ENCODE measurements around the gene CAND1. TPM values are rescaled to one million over a fixed set of nuclear protein-coding genes. Genes with fewer than 3 reads are reported as not detected.

The CAND1 gene
- total RNA-seq, 1 donor: 130 TPM

DNA sequence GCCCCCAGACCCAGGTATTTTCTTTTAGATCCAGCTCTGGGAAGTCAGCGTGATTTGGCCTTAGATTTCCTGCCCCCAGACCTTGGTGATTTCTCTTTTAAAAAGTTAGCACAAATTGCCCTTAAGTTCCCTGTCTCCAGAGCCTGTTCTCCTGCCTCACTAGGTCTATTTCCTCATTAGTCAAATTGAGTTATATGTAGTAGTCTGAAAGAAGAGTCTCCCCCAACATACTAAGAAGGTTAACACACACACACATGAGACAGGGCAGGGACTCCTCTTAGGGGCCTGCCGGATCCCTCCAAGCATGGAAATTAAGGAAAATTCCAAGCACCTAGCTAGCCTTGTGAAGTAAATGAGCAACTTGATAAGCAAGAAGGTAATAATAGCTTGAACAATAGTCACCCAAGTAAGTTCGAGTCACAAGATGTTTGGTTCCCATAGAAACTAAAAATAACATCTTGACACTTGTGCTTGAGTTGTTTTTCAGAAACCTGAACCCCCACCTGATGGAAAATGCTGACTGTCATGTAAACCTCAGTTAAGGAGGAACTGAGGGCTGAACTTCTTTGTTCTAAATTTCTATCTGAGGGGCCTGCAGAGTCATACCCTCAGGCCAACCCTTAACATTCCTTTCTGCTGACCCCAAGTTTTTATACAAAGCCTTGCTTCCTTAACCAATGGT is 51.6 kb downstream of the CAND1 start:
- Histone ChIP-seq H2AFZ (ENCODE audit: low read length) (no peak overlapping the region), H3K9me3 (ENCODE audit: low read depth, low read length) (peaks cover 2% of the 10 kb centered on the region), H3K4me3 (ENCODE audit: insufficient read depth, low read length) (no peak overlapping the region), H3K27ac (ENCODE audit: low read depth, low read length) (peak overlapping the region; percentile 8), H3K36me3 (ENCODE audit: insufficient read depth, low read length) (peaks cover 39% of the 10 kb centered on the region), H3K4me1 (ENCODE audit: insufficient read depth, low read length) (no peaks in the 10 kb centered on the region), H3K27me3 (ENCODE audit: insufficient read depth, low read length) (no peaks in the 10 kb centered on the region), H4K20me1 (ENCODE audit: insufficient read depth, low read length) (no peaks in the 10 kb centered on the region), H3K4me2 (ENCODE audit: insufficient read depth, low read length) (no peak overlapping the region), H3K79me2 (ENCODE audit: insufficient read depth, low read length) (no peaks in the 10 kb centered on the region)
- TF ChIP-seq, protein P1, sequence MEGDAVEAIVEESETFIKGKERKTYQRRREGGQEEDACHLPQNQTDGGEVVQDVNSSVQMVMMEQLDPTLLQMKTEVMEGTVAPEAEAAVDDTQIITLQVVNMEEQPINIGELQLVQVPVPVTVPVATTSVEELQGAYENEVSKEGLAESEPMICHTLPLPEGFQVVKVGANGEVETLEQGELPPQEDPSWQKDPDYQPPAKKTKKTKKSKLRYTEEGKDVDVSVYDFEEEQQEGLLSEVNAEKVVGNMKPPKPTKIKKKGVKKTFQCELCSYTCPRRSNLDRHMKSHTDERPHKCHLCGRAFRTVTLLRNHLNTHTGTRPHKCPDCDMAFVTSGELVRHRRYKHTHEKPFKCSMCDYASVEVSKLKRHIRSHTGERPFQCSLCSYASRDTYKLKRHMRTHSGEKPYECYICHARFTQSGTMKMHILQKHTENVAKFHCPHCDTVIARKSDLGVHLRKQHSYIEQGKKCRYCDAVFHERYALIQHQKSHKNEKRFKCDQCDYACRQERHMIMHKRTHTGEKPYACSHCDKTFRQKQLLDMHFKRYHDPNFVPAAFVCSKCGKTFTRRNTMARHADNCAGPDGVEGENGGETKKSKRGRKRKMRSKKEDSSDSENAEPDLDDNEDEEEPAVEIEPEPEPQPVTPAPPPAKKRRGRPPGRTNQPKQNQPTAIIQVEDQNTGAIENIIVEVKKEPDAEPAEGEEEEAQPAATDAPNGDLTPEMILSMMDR (IDR thresholded peaks at IDR 0.05; ENCODE audit: extremely low read depth, low read depth, low read length): no peak
- DNase-seq (ENCODE audit: insufficient read length, low spot score, missing footprints): no peak

DNA sequence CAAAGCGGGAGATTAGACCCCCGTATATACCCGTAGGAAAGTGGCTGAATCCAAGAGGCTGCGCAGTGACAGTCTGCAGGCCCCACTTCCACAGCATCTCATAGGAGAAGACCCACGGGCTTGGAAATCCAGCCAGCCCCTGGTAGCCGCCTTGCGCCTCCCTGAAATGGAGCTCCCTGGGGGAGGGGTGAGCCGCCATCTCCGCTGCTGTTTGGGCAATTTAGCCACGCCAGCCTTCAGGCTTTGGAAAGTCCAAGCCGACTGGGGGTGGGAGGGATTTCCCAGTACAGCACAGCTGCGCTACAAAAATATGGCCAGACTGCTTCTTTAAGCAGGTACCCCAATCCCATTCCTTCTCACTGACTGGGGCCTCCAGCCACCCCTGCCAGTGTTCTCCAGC is 53.4 kb downstream of the CAND1 start:
- no peak for DNase-seq (ENCODE audit: insufficient read length, low spot score, missing footprints)
- TF ChIP-seq, protein P1 (IDR thresholded peaks at IDR 0.05; ENCODE audit: extremely low read depth, low read depth, low read length): no peak
- no peak overlapping the region for H3K4me3 ChIP-seq (ENCODE audit: insufficient read depth, low read length)
- H3K27me3 ChIP-seq (ENCODE audit: insufficient read depth, low read length): no peaks in the 10 kb centered on the region
- peaks cover 34% of the 10 kb centered on the region for H3K36me3 ChIP-seq (ENCODE audit: insufficient read depth, low read length)
- no peaks in the 10 kb centered on the region for H3K79me2 ChIP-seq (ENCODE audit: insufficient read depth, low read length)
- H3K4me2 ChIP-seq (ENCODE audit: insufficient read depth, low read length): no peak overlapping the region
- H2AFZ ChIP-seq (ENCODE audit: low read length): no peak overlapping the region
- no peaks in the 10 kb centered on the region for H3K4me1 ChIP-seq (ENCODE audit: insufficient read depth, low read length)
- H3K9me3 ChIP-seq (ENCODE audit: low read depth, low read length): peaks cover 2% of the 10 kb centered on the region
- H3K27ac ChIP-seq (ENCODE audit: low read depth, low read length): no peak overlapping the region
- H4K20me1 ChIP-seq (ENCODE audit: insufficient read depth, low read length): no peaks in the 10 kb centered on the region

DNA sequence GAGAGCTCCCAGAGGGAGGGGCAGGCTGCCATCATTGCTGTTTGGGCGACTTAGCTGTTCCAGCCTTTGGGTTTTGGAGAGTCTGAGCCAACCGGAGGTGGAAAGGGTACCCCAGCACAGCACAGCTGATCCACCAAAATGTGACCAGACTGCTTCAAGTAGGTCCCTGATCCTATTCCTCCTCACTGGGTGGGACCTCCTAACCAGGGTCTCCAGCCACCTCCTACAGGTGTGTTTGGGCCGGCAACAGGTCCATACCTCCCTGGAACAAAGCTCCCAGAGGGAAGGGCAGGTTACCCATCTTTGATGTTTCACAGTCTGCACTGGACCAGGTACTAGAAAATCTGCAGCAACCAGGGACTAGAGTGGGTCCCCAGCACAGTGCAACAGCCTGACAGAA is 53.8 kb downstream of the CAND1 start:
- Histone ChIP-seq H3K79me2 (ENCODE audit: insufficient read depth, low read length) (no peaks in the 10 kb centered on the region), H3K36me3 (ENCODE audit: insufficient read depth, low read length) (peaks cover 34% of the 10 kb centered on the region), H4K20me1 (ENCODE audit: insufficient read depth, low read length) (no peaks in the 10 kb centered on the region), H3K4me2 (ENCODE audit: insufficient read depth, low read length) (no peak overlapping the region), H3K27ac (ENCODE audit: low read depth, low read length) (no peak overlapping the region), H2AFZ (ENCODE audit: low read length) (no peak overlapping the region), H3K9me3 (ENCODE audit: low read depth, low read length) (peaks cover 2% of the 10 kb centered on the region), H3K4me1 (ENCODE audit: insufficient read depth, low read length) (no peaks in the 10 kb centered on the region), H3K27me3 (ENCODE audit: insufficient read depth, low read length) (no peaks in the 10 kb centered on the region), H3K4me3 (ENCODE audit: insufficient read depth, low read length) (no peak overlapping the region)
- TF ChIP-seq, protein P1 (IDR thresholded peaks at IDR 0.05; ENCODE audit: extremely low read depth, low read depth, low read length): no peak
- DNase-seq (ENCODE audit: insufficient read length, low spot score, missing footprints): no peak

DNA sequence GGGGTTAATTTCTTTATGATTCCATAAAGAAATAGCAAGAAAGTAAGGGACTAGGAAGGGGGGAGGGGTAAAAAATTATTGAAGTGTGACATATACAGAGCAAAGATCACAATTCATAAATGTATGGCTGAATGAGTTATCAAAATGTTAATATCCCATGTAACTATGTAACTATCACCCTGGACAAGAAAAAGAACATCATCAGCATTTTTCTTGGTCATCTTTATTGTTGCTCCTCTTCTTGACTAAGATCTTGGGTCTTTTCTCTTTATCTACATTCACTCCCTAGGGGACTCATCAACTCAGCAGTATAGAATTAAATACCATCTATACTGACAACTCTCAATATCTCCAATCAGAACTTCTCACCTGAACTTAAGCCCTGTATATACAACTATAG is 57.5 kb downstream of the CAND1 start:
- no peak overlapping the region for H2AFZ ChIP-seq (ENCODE audit: low read length)
- TF ChIP-seq, protein P1 (IDR thresholded peaks at IDR 0.05; ENCODE audit: extremely low read depth, low read depth, low read length): no peak

More for the DNA sequence above, 57.5 kb downstream of the CAND1 start:
- Histone ChIP-seq H3K27me3 (ENCODE audit: insufficient read depth, low read length) (no peaks in the 10 kb centered on the region), H3K36me3 (ENCODE audit: insufficient read depth, low read length) (peaks cover 6% of the 10 kb centered on the region), H3K9me3 (ENCODE audit: low read depth, low read length) (peaks cover 2% of the 10 kb centered on the region), H3K79me2 (ENCODE audit: insufficient read depth, low read length) (no peaks in the 10 kb centered on the region), H3K4me2 (ENCODE audit: insufficient read depth, low read length) (no peak overlapping the region), H3K4me3 (ENCODE audit: insufficient read depth, low read length) (no peak overlapping the region), H3K4me1 (ENCODE audit: insufficient read depth, low read length) (no peaks in the 10 kb centered on the region), H3K27ac (ENCODE audit: low read depth, low read length) (no peak overlapping the region), H4K20me1 (ENCODE audit: insufficient read depth, low read length) (no peaks in the 10 kb centered on the region)
- DNase-seq (ENCODE audit: insufficient read length, low spot score, missing footprints): peak; percentile 25

All from osteoblast (primary cell).